Fibroblast of pulmonary artery (primary cell): Measurements from ENCODE around the gene HSD11B1.
A peak's percentile ranks its signal among the peaks of the same experiment; 100 is the strongest.

Experiments
- DNase-seq: peaks from one replicate; pipeline ENCODE4 v3.0.0-alpha.2; 2010; ENCODE audit warnings: low read depth
- H3K4me3 ChIP-seq: replicated peaks from 2 replicates; pipeline ENCODE4 v1.5.1; 2011; ENCODE audit warnings: low read depth, mild to moderate bottlenecking, control low read depth, low read length, moderate library complexity
- CTCF ChIP-seq: IDR thresholded peaks from 2 replicates; pipeline ENCODE4 v1.5.1; 2011; ENCODE audit warnings: mild to moderate bottlenecking, control low read depth, low read length, inconsistent platforms; ENCODE audit errors: missing control alignments

The HSD11B1 gene

GRCh38 chr1:209769171-209769904, 64.7 kb downstream of the HSD11B1 start:
- peak; percentile 96 for DNase-seq
- peak overlapping the region; percentile 3 for H3K4me3 ChIP-seq
- TF ChIP-seq CTCF, result no peak

GRCh38 chr1:209769971-209770370, 65.3 kb downstream of the HSD11B1 start:
- peak; percentile 36 for DNase-seq
- H3K4me3 ChIP-seq, result no peak overlapping the region
- TF ChIP-seq CTCF, result no peak

GRCh38 chr1:209770636-209771415, 66.2 kb downstream of the HSD11B1 start:
- no peak for TF ChIP-seq CTCF
- H3K4me3 ChIP-seq, result no peak overlapping the region
- no peak for DNase-seq

GRCh38 chr1:209772126-209772525, 67.5 kb downstream of the HSD11B1 start:
- DNase-seq, result no peak
- H3K4me3 ChIP-seq, result no peak overlapping the region
- TF ChIP-seq CTCF, result no peak

GRCh38 chr1:209774592-209774991, 69.9 kb downstream of the HSD11B1 start:
- DNase-seq, result no peak
- no peak overlapping the region for H3K4me3 ChIP-seq
- TF ChIP-seq CTCF, result no peak

GRCh38 chr1:209775678-209776077, 71.0 kb downstream of the HSD11B1 start:
- no peak for TF ChIP-seq CTCF
- no peak overlapping the region for H3K4me3 ChIP-seq
- no peak for DNase-seq
